HL-60 (cell line): ENCODE data around the gene SSH2.

Experiments used
- DNase-seq, 2 experiments: peaks; one replicate each; pipeline ENCODE4 v3.0.0-alpha.2; 2010 to 2020; ENCODE audit warnings: low read depth in 1 of 2, low spot score in 1 of 2
- H3K27ac ChIP-seq: fragments of 250-450 bp; sonication (Bioruptor Pico); replicated peaks from 2 replicates; pipeline ENCODE4 v1.5.1; 2020; ENCODE audit warnings: mild to moderate bottlenecking, moderate library complexity
- H3K27me3 ChIP-seq: fragments of 250-450 bp; sonication (Bioruptor Pico); 2 replicates; pipeline ENCODE4 v1.5.1; 2021; ENCODE audit warnings: mild to moderate bottlenecking, moderate library complexity; ENCODE audit not compliant: insufficient read depth, poor library complexity, severe bottlenecking
- H3K4me3 ChIP-seq: replicated peaks from 2 replicates; pipeline ENCODE4 v1.5.1; 2011; ENCODE audit warnings: mild to moderate bottlenecking, control low read depth, low read length; ENCODE audit not compliant: insufficient read depth
- CTCF ChIP-seq: IDR thresholded peaks from one replicate; pipeline ENCODE4 v1.5.1; 2011; ENCODE audit warnings: low read length, control low read depth, inconsistent platforms; ENCODE audit not compliant: insufficient read depth
- GABPA ChIP-seq: IDR thresholded peaks from 2 replicates; pipeline ENCODE4 v1.6.1; 2012; ENCODE audit warnings: low read depth
- POLR2AphosphoS5 ChIP-seq: IDR thresholded peaks from 2 replicates; pipeline ENCODE4 v1.6.1; 2012; ENCODE audit warnings: low read depth
- REST ChIP-seq: IDR thresholded peaks from 2 replicates; pipeline ENCODE4 v1.6.1; 2012; ENCODE audit warnings: low read depth; ENCODE audit not compliant: insufficient replicate concordance
- SPI1 ChIP-seq: IDR thresholded peaks from 2 replicates; pipeline ENCODE4 v1.6.1; 2012; ENCODE audit warnings: low read depth, mild to moderate bottlenecking, borderline replicate concordance

SSH2 gene

GRCh38 chr17:29931231-29931932, 1.4 kb upstream of the SSH2 start:
- no peaks in the 10 kb centered on the region for H3K27me3 ChIP-seq
- peak overlapping the region; percentile 92 for H3K27ac ChIP-seq
- peak overlapping the region; percentile 63 for H3K4me3 ChIP-seq
- TF ChIP-seq CTCF (peak; percentile 94), GABPA (no peak)
- peak; percentile 54 to 87 for DNase-seq

- peak overlapping the region; percentile 92 for H3K27ac ChIP-seq
Measured at GRCh38 chr17:29930409-29931010, 482 bp upstream of the SSH2 start.

GRCh38 chr17:29929006-29929532, 959 bp downstream of the SSH2 start:
- TF ChIP-seq REST (no peak), SPI1 (no peak), CTCF (no peak), GABPA (no peak), POLR2AphosphoS5 (no peak)
- Histone ChIP-seq H3K27ac (peak overlapping the region; percentile 92), H3K4me3 (peak overlapping the region; percentile 63), H3K27me3 (no peaks in the 10 kb centered on the region)
- DNase-seq, result peak in 1 of 2 experiments; percentile 55

More at GRCh38 chr17:29930409-29931010, 482 bp upstream of the SSH2 start:
- Histone ChIP-seq H3K27me3 (no peaks in the 10 kb centered on the region), H3K4me3 (peak overlapping the region; percentile 63)
- TF ChIP-seq POLR2AphosphoS5, result no peak
- no peak for TF ChIP-seq SPI1
- no peak for DNase-seq

GRCh38 chr17:29927546-29927945, 2.5 kb downstream of the SSH2 start:
- Histone ChIP-seq H3K4me3 (no peak overlapping the region), H3K27ac (no peak overlapping the region), H3K27me3 (no peaks in the 10 kb centered on the region)
- TF ChIP-seq SPI1, result no peak
- no peak for TF ChIP-seq CTCF
- no peak for TF ChIP-seq POLR2AphosphoS5
- no peak for TF ChIP-seq GABPA
- TF ChIP-seq REST, result no peak
- DNase-seq, result no peak
